Ectodermal cell (in vitro differentiated cells): ENCODE measurements around the gene TTC33.
"Not testable (repeated sequence)": the region's sequence is repeated elsewhere in the genome, so short reads cannot be mapped to it uniquely, and the experiment has no call there.

ENCODE experiments used
- H3K27ac ChIP-seq: 2 replicates; pipeline ENCODE4 v1.7.0; 2013; ENCODE audit warnings: mild to moderate bottlenecking, low read depth, low read length; ENCODE audit not compliant: insufficient read depth, poor library complexity, severe bottlenecking
- H3K27me3 ChIP-seq: 2 replicates; pipeline ENCODE4 v1.7.0; 2013; ENCODE audit warnings: mild to moderate bottlenecking, low read length; ENCODE audit not compliant: insufficient read depth, control insufficient read depth, poor library complexity, severe bottlenecking
- H3K36me3 ChIP-seq: one replicate; pipeline ENCODE4 v1.7.0; 2013; ENCODE audit warnings: low read length; ENCODE audit not compliant: control insufficient read depth, insufficient read depth
- H3K4me1 ChIP-seq: one replicate; pipeline ENCODE4 v1.7.0; 2013; ENCODE audit warnings: low read length; ENCODE audit not compliant: control insufficient read depth, insufficient read depth
- H3K4me3 ChIP-seq: 2 replicates; pipeline ENCODE4 v1.7.0; 2013; ENCODE audit warnings: low read depth, low read length, control low read depth; ENCODE audit not compliant: insufficient read depth
- H3K9me3 ChIP-seq: 2 replicates; pipeline ENCODE4 v1.7.0; 2013; ENCODE audit warnings: mild to moderate bottlenecking, low read length, moderate library complexity; ENCODE audit not compliant: control insufficient read depth
- WGBS, 2 experiments: methylation state at CpG; one replicate each; pipeline ENCODE4 v1.1.7; 2013; ENCODE audit warnings: missing lambda C conversion rate in 2 of 2; 5-methylcytosine and 5-hydroxymethylcytosine counted together

TTC33 gene

DNA sequence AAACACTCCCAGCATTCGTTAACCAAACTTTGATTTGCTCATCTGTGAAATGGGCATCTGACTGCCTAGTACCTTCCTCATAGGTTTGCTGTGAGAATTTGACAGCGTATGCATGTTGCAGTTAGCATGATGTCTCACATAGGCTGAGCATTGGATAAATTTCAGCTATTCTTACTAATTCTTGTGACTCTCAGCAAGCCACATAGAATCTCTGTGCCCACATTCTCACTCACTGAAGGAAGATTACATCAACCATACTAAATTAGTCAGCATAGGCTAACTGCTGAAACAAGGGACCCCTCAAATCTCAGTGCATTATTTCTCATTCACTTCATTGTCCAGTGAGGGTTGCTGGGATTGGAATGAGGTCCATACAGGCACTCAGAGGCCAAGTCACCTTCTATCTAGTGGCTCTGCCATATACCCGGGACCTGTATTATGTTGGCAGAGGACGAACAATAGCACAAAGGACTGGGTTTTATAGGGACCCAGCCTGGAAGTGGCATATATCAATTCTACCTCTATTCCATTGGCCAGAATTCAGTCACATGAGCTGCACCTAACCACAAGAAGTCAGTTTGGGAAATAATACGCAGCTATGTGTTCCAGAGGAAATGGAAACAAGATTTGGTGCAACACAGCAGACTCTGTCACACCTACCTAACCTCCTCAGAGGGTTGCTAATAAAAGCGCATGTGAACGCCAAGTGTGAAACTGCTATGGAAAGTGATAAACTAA is 80.2 kb downstream of the TTC33 start:
- Histone ChIP-seq H3K27me3 (peaks cover 25% of the 10 kb centered on the region), H3K36me3 (no peaks in the 10 kb centered on the region), H3K9me3 (no peaks in the 10 kb centered on the region), H3K27ac (no peak overlapping the region), H3K4me1 (peaks cover 4% of the 10 kb centered on the region), H3K4me3 (no peak overlapping the region)
- WGBS, 2 experiments = 95 to 96% methylated on average over 7 of the region's 7 CpGs

- H3K4me3 ChIP-seq = no peak overlapping the region
- no peaks in the 10 kb centered on the region for H3K9me3 ChIP-seq
- H3K27ac ChIP-seq = no peak overlapping the region
- no peaks in the 10 kb centered on the region for H3K36me3 ChIP-seq
- WGBS, 2 experiments = 75 to 88% methylated on average over 6 of the region's 6 CpGs
- H3K4me1 ChIP-seq = peaks cover 4% of the 10 kb centered on the region
- peaks cover 17% of the 10 kb centered on the region for H3K27me3 ChIP-seq
Observed at GRCh38 chr5:40674661-40675235, 81.0 kb downstream of the TTC33 start.

GRCh38 chr5:40672425-40672824 is 83.3 kb downstream of the TTC33 start:
- H3K36me3 ChIP-seq = no peaks in the 10 kb centered on the region
- no peaks in the 10 kb centered on the region for H3K9me3 ChIP-seq
- H3K4me1 ChIP-seq = peaks cover 4% of the 10 kb centered on the region
- H3K27ac ChIP-seq = no peak overlapping the region
- WGBS, 2 experiments = 86 to 87% methylated on average over 4 of the region's 4 CpGs
- no peak overlapping the region for H3K4me3 ChIP-seq
- H3K27me3 ChIP-seq = no peaks in the 10 kb centered on the region

DNA sequence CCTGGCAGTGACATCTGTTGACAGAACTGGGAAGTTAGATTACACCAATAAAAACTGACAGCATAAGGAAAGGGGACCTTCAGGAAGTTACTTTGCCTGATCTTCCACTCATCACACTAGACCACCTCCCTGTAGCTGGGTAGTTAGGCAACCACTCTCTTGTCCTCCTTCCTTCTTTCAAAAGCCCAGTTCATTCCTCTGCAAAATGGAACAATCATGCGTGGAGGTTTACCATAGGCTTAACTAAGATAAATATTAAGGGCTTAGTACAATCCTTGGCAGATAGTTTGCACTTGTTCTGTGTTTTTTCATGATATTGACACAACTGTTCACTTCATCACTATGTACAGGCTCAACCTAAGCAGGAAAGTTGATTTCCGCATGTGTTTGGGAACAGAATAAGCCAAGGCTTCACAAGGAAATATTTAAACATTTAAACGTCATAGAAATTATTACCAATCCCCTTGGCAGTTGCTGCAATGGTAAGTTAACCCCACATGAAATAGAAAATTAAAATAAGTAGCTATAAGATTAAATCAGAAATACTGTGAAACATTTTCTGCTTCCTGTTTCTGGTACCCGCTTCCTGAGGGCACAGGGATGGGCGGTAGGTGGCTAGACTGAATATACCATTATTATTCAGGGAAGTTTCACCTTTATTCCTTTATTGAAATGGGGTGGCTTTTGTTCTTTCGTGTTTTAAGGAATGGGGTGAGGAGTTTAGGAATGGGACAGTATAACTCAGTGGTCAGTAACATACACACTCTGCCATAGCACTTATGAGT is 86.0 kb downstream of the TTC33 start:
- Histone ChIP-seq H3K36me3 (no peaks in the 10 kb centered on the region), H3K4me1 (no peaks in the 10 kb centered on the region), H3K9me3 (no peaks in the 10 kb centered on the region), H3K27ac (no peak overlapping the region), H3K4me3 (no peak overlapping the region), H3K27me3 (no peaks in the 10 kb centered on the region)
- 91 to 100% methylated on average over 2 to 5 of the region's 6 CpGs for WGBS, 2 experiments

GRCh38 chr5:40667161-40667663 is 88.5 kb downstream of the TTC33 start:
- Histone ChIP-seq H3K27me3 (no peaks in the 10 kb centered on the region), H3K9me3 (no peaks in the 10 kb centered on the region), H3K27ac (no peak overlapping the region), H3K4me1 (no peaks in the 10 kb centered on the region), H3K4me3 (no peak overlapping the region), H3K36me3 (no peaks in the 10 kb centered on the region)

DNA sequence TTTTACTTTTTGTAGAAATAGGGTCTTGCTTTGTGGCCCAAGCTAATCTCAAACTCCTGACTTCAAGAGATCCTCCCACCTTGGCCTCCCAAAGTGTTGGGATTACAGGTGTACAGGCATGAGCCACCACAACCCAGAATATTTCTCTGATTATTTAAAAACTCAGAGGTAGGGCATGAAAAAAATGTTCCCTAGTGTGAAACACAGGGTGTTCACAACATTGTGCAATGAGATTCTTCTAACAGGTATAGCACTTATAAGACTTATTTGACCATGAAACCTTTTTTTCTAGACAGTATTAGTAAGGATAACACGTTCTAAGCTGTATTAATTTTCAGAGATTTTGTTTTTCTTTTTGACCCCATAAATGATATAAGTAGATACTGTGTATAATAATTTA is 89.1 kb downstream of the TTC33 start:
- H3K27me3 ChIP-seq = no peaks in the 10 kb centered on the region
- no peak overlapping the region for H3K27ac ChIP-seq
- no peaks in the 10 kb centered on the region for H3K4me1 ChIP-seq
- no peak overlapping the region for H3K4me3 ChIP-seq
- WGBS, 2 experiments = 100% methylated on average over 1 of the region's 1 CpG; no CpG with 5 or more reads in 1 of the 2 experiments
- no peaks in the 10 kb centered on the region for H3K36me3 ChIP-seq
- no peaks in the 10 kb centered on the region for H3K9me3 ChIP-seq

DNA sequence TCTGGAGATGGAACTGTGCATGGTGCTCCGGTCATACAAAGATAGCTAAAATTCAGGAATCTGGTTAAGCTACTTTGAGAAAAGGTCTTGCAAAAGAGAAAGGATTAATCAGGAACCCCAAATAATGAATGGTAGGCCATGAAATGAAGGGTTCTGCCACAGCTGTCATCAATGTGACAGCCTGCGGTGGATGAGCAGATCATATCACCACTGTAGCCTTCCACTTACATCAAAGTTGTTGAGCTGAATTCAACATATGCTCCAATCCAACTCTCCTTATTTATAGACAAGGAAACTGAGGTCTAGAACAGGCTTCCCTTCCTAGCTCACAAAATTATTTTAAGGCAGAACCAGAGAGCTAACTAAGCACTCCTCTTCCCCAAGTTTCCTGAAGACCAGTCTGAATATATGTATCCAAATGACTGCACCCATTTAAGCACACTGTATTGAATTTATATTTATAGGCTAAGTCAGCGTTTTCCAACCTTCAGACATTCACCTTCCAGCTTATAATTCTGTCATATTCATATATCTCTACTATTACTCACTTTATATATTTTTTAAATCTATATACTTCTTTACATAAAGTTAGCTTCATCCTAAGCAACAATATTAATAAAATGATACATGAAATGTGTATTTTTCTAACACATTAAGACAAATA is 90.0 kb downstream of the TTC33 start:
- WGBS, 2 experiments = 91 to 94% methylated on average over 3 of the region's 3 CpGs

DNA sequence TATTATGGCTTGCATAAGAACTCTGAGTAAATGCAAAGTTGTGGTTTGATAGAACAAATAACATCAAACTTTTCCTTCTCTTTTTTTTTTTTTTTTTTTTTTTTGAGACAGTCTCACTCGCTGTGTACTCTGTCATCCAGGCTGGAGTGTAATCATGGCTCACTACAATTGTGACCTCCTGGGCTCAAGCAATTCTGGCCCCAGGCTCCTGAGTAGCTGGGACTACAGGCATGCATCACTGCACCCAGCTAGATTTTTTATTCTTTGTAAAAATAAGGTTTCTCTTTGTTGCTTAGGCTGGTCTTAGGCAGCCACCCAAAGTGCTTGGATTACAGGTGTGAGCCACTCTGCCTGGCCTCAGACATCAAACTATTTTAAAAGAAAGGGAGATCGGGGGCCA is 95.0 kb downstream of the TTC33 start:
- no peak overlapping the region for H3K27ac ChIP-seq
- H3K27me3 ChIP-seq = no peaks in the 10 kb centered on the region
- H3K9me3 ChIP-seq = no peaks in the 10 kb centered on the region
- H3K36me3 ChIP-seq = no peaks in the 10 kb centered on the region
- H3K4me1 ChIP-seq = no peaks in the 10 kb centered on the region
- no peak overlapping the region for H3K4me3 ChIP-seq
- WGBS, 2 experiments = 88 to 91% methylated on average over 2 of the region's 2 CpGs

More for the DNA sequence above, 90.0 kb downstream of the TTC33 start:
- H3K27ac ChIP-seq = no peak overlapping the region
- no peaks in the 10 kb centered on the region for H3K27me3 ChIP-seq
- no peaks in the 10 kb centered on the region for H3K4me1 ChIP-seq
- no peaks in the 10 kb centered on the region for H3K9me3 ChIP-seq
- H3K36me3 ChIP-seq = no peaks in the 10 kb centered on the region
- H3K4me3 ChIP-seq = no peak overlapping the region

GRCh38 chr5:40656766-40657165 is 99.0 kb downstream of the TTC33 start:
- H3K36me3 ChIP-seq = no peaks in the 10 kb centered on the region
- no peaks in the 10 kb centered on the region for H3K9me3 ChIP-seq
- H3K27ac ChIP-seq = no peak overlapping the region
- H3K27me3 ChIP-seq = no peaks in the 10 kb centered on the region
- H3K4me1 ChIP-seq = peaks cover 3% of the 10 kb centered on the region
- no peak overlapping the region for H3K4me3 ChIP-seq

GRCh38 chr5:40656091-40656490 is 99.7 kb downstream of the TTC33 start:
- not testable (repeated sequence) for H3K27ac ChIP-seq, H3K27me3 ChIP-seq, H3K4me1 ChIP-seq, H3K4me3 ChIP-seq, H3K36me3 ChIP-seq, H3K9me3 ChIP-seq
